ENCODE results near the gene WNT3. TPM values are rescaled to one million over a fixed set of nuclear protein-coding genes. Genes with fewer than 3 reads are reported as not detected.

WNT3 gene
- total and polyA plus RNA-seq, 10 of the 15 experiments (the other 5 are each of a cell fraction or from before 2014, with no cell fraction given): 0.01 to 0.03 TPM; not detected in 8

DNA sequence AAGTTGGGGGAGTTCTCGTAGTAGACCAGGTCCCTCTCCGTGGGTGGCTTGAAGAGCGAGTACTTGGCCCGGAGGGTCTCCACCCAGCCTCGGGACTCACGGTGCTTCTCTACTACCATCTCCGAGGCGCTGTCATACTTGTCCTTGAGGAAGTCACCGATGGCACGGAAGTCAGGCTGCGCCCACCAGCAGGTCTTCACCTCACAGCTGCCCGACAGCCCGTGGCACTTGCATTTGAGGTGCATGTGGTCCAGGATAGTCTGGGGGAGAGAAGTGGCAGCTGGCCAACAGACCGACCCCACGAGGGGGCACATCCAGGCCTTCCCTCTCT lies 50.0 kb downstream of the WNT3 start:
- SMC1A ChIA-PET (ENCODE audit: uncharacterized antibody, unreplicated experiment): no interaction called here
- no peak overlapping the region for H3K4me2 ChIP-seq (ENCODE audit: control insufficient read depth, insufficient read depth)
- H3K4me1 ChIP-seq (ENCODE audit: control insufficient read depth, insufficient read depth, low read length): 0 out of 2 replicates have a peak, but pooled peaks cover 4% of the 10 kb centered on the region
- 86% methylated on average over 15 of the region's 15 CpGs for whole genome bisulfite sequencing (ENCODE audit: insufficient coverage, insufficient replicate concordance, low lambda C conversion rate, missing lambda C conversion rate)
- no peaks in the 10 kb centered on the region for H4K20me1 ChIP-seq (ENCODE audit: control insufficient read depth, insufficient read depth)
- no peak for DNase-seq (ENCODE audit: low read depth, low spot score)
- ATAC-seq: no peak
- H2AFZ ChIP-seq (ENCODE audit: control insufficient read depth, low read depth, low read length): no peak overlapping the region
- in situ Hi-C loops (cut with MboI) (no loop called here), intact Hi-C loops (cut with micrococcal nuclease; ENCODE audit: unreplicated experiment) (no loop called here)
- no peaks in the 10 kb centered on the region for H3K79me2 ChIP-seq (ENCODE audit: control insufficient read depth, insufficient read depth, low read length)
- POLR2A ChIA-PET: no interaction called here
- RAD21 ChIA-PET (ENCODE audit: unreplicated experiment): no interaction called here
- no peak for FAIRE-seq
- no peaks in the 10 kb centered on the region for H3K9me3 ChIP-seq (replicated peaks; ENCODE audit: control insufficient read depth, insufficient read depth, low read length)
- no peak overlapping the region for H3K27ac ChIP-seq (ENCODE audit: control insufficient read depth, insufficient read depth)
- peaks cover 10 to 12% of the 10 kb centered on the region in 2 experiments; a peak in 3 of 4 replicates for H3K27me3 ChIP-seq (replicated peaks in 1 of 2; ENCODE audit: control insufficient read depth in 2 of 2, insufficient read depth in 2 of 2, low read length in 1 of 2)
- BruUV-seq (replicated peaks): no TSS peak
- H3K4me3 ChIP-seq: no peak overlapping the region
- no peaks in the 10 kb centered on the region for H3K36me3 ChIP-seq (ENCODE audit: control insufficient read depth in 2 of 2, insufficient read depth in 2 of 2, low read length in 1 of 2)
- no peak overlapping the region for H3K9ac ChIP-seq (ENCODE audit: control insufficient read depth, insufficient read depth, low read length)
- CTCF ChIA-PET: no interaction called here
- TF ChIP-seq IRF3 (IDR thresholded peaks at IDR 0.05) (no peak), PML (IDR thresholded peaks at IDR 0.05; ENCODE audit: low read length) (no peak), MEF2B (IDR thresholded peaks at IDR 0.05; ENCODE audit: partially characterized antibody, poor library complexity, severe bottlenecking) (no peak), MEF2A (IDR thresholded peaks at IDR 0.05; ENCODE audit: insufficient read depth, low read depth, low read length) (no peak), ZNF274 (IDR thresholded peaks at IDR 0.05; ENCODE audit: insufficient read depth, insufficient read length) (no peak), SMC3 (IDR thresholded peaks at IDR 0.05; ENCODE audit: borderline replicate concordance, low read length) (no peak), FOXM1 (IDR thresholded peaks at IDR 0.05; ENCODE audit: low read depth, low read length) (no peak), GABPA (IDR thresholded peaks at IDR 0.05; ENCODE audit: low read depth) (no peak), ZNF384 (IDR thresholded peaks at IDR 0.05; ENCODE audit: borderline replicate concordance, low read depth, low read length) (no peak), CHD1 (IDR thresholded peaks at IDR 0.05; ENCODE audit: low read depth, low read length) (no peak), WRNIP1 (IDR thresholded peaks at IDR 0.05; ENCODE audit: borderline replicate concordance, low read depth, low read length) (no peak), DPF2 (IDR thresholded peaks at IDR 0.05) (no peak), ZZZ3 (IDR thresholded peaks at IDR 0.05; ENCODE audit: control insufficient read depth, insufficient read length, low read depth) (no peak)
- TF ChIP-seq, protein P1, sequence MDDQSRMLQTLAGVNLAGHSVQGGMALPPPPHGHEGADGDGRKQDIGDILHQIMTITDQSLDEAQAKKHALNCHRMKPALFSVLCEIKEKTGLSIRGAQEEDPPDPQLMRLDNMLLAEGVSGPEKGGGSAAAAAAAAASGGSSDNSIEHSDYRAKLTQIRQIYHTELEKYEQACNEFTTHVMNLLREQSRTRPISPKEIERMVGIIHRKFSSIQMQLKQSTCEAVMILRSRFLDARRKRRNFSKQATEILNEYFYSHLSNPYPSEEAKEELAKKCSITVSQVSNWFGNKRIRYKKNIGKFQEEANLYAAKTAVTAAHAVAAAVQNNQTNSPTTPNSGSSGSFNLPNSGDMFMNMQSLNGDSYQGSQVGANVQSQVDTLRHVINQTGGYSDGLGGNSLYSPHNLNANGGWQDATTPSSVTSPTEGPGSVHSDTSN (IDR thresholded peaks at IDR 0.05; ENCODE audit: insufficient replicate concordance, low read depth, low read length): no peak
- TF ChIP-seq, protein P2, sequence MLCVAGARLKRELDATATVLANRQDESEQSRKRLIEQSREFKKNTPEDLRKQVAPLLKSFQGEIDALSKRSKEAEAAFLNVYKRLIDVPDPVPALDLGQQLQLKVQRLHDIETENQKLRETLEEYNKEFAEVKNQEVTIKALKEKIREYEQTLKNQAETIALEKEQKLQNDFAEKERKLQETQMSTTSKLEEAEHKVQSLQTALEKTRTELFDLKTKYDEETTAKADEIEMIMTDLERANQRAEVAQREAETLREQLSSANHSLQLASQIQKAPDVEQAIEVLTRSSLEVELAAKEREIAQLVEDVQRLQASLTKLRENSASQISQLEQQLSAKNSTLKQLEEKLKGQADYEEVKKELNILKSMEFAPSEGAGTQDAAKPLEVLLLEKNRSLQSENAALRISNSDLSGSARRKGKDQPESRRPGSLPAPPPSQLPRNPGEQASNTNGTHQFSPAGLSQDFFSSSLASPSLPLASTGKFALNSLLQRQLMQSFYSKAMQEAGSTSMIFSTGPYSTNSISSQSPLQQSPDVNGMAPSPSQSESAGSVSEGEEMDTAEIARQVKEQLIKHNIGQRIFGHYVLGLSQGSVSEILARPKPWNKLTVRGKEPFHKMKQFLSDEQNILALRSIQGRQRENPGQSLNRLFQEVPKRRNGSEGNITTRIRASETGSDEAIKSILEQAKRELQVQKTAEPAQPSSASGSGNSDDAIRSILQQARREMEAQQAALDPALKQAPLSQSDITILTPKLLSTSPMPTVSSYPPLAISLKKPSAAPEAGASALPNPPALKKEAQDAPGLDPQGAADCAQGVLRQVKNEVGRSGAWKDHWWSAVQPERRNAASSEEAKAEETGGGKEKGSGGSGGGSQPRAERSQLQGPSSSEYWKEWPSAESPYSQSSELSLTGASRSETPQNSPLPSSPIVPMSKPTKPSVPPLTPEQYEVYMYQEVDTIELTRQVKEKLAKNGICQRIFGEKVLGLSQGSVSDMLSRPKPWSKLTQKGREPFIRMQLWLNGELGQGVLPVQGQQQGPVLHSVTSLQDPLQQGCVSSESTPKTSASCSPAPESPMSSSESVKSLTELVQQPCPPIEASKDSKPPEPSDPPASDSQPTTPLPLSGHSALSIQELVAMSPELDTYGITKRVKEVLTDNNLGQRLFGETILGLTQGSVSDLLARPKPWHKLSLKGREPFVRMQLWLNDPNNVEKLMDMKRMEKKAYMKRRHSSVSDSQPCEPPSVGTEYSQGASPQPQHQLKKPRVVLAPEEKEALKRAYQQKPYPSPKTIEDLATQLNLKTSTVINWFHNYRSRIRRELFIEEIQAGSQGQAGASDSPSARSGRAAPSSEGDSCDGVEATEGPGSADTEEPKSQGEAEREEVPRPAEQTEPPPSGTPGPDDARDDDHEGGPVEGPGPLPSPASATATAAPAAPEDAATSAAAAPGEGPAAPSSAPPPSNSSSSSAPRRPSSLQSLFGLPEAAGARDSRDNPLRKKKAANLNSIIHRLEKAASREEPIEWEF (IDR thresholded peaks at IDR 0.05; ENCODE audit: insufficient replicate concordance, low read depth, low read length): no peak
- TF ChIP-seq, protein P3, sequence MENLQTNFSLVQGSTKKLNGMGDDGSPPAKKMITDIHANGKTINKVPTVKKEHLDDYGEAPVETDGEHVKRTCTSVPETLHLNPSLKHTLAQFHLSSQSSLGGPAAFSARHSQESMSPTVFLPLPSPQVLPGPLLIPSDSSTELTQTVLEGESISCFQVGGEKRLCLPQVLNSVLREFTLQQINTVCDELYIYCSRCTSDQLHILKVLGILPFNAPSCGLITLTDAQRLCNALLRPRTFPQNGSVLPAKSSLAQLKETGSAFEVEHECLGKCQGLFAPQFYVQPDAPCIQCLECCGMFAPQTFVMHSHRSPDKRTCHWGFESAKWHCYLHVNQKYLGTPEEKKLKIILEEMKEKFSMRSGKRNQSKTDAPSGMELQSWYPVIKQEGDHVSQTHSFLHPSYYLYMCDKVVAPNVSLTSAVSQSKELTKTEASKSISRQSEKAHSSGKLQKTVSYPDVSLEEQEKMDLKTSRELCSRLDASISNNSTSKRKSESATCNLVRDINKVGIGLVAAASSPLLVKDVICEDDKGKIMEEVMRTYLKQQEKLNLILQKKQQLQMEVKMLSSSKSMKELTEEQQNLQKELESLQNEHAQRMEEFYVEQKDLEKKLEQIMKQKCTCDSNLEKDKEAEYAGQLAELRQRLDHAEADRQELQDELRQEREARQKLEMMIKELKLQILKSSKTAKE (IDR thresholded peaks at IDR 0.05; ENCODE audit: low read depth, poor library complexity, severe bottlenecking): no peak

Data from GM12878 (cell line).